KG1 (cell line): Measurements from ENCODE around the gene HK1.
"Not testable (repeated sequence)": the region's sequence is repeated elsewhere in the genome, so short reads cannot be mapped to it uniquely, and the experiment has no call there.

Experiments
- DNase-seq: peaks from one replicate; lab custom pipeline; 2025; lab: John Stamatoyannopoulos, UW

Gene HK1

DNA sequence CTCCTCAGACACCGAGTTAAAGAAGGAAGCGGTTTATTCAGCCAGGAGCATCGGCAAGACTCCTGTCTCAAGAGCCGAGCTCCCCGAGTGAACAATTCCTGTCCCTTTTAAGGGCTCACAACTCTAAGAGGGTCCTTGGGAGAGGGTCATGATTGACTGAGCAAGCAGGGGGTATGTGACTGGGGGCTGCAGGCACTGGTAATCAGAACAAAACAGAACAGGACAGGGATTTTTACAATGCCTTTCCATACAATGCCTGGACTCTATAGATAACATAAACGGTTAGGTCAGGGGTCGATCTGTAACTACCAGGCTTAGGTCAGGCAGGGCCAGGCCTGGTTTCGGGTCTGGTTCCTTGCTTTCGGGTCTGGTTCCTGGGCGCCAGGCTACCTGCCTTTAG, 30.0 kb downstream of the HK1 start:
- not testable (repeated sequence) for DNase-seq

- DNase-seq: no peak
These were observed 33.0 kb downstream of the HK1 start for GRCh38 chr10:69311309-69311708.

DNA sequence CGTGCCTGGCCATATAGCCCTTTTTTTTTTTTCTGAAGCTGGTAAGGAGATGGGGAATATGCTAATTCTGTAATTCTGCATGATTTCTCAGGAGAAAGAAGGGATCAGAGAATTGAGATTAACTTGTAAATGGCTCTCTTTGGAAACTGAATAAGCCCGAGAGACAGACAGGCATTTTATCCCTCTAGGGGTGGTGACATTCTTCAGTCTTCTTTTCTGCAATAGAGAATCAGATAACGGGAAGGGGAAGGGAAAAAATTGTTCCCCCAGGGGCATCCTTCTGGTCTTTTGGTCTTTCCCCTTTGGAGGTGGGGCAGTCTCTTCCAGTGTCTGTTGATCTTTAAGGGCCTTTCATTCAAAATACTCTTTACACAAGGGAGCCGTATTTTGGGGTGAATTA, 34.2 kb downstream of the HK1 start:
- no peak for DNase-seq

- DNase-seq: no peak
These were observed 36.8 kb downstream of the HK1 start for GRCh38 chr10:69315100-69315542.

DNA sequence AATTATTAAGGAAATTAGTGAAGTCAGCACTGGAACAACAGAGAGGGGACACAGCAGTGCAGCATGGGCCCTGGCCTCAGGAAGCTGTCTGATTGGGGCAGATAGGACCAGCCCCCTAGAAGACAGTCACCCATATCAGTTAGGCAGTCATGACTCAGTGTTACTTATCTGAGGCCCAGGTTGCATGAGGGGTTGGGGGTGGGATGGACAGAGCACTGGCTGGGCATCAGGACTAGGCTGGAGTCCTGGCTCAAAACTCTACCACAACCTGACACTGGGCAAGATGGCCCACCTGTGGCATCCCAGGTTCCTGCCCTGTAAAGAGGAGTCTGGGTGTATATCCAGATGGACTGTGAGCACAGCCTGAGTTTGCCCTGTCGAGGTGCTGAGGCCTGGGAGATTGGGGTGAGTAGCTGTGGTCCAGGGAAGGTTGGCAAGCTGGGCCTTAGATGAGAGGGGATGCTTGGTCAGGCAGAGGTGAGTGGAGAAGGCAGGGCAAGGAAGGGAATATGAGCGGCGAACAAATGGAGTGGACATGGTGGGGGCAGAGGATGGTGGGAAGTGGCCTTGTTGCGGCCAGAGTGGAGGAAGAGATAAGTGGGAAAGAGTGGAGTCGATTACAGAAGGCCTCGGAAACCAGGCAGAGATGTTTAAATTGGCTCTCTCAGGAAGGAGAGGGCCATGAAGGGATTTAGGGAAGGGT, 37.5 kb downstream of the HK1 start:
- DNase-seq: no peak

- DNase-seq: no peak
These were observed 38.2 kb downstream of the HK1 start for GRCh38 chr10:69316313-69317059.

DNA sequence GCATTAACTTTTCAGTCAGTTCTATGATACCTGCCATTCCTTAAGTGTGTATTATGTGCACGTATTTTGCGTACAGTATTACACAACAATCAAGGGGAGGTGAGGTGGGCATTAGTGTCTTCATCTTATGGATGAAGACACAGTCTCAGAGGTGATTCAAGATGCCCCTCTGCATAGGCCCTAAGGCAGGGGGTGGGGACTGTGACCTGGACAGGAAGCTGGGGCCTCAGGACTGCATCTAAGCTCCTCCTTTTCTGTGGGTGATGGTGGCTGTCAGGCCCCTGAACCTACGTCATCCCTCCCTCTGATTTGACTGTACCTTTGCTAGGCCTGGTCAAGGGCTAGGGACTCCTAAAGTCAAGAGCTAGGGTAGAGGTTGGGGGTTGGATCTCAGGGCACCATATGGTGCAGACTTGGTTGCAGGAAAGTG, 38.9 kb downstream of the HK1 start:
- no peak for DNase-seq

- no peak for DNase-seq
These were observed 39.4 kb downstream of the HK1 start for GRCh38 chr10:69317626-69318105.

DNA sequence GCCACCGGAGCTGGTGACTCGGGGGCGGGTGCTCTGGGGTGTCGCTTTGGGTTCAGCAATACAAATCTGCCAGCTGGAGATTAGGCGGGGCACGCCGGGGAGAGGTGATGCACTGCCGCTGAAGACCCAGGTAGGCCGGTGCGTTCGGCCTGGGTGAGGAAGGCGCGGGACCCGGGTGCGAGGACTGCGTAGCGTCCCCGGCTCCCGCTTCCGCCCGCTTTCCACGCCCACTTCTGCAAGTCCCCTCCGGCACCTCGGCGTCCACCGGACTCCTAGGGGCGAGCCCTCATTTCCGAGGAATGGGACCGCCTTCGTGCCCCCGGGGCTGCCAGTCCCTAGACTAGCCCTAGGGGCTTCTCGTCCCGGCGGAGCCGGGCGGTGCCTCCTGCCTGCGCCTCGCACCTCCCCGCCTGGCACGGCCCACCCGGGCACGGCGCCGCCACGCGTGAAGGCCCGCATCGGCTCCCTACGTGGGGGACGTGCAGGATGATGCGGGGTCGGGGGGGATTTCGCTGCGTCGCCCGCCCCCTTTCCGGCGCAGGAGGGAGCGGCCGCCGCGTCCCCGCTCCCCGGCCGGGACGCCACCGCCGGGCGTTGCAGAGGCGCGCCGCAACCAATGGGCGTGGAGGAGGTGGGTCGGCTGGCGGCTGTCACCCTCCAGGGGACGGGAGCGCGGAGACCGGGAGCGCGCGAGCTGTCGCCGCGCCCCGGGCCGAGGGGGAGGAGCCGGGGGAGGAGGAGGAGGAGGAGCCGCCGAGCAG, 40.0 kb downstream of the HK1 start:
- peak; percentile 35 for DNase-seq

GRCh38 chr10:69318867-69319727, 40.8 kb downstream of the HK1 start:
- no peak for DNase-seq

- DNase-seq: no peak
These were observed 41.6 kb downstream of the HK1 start for GRCh38 chr10:69319841-69320316.

DNA sequence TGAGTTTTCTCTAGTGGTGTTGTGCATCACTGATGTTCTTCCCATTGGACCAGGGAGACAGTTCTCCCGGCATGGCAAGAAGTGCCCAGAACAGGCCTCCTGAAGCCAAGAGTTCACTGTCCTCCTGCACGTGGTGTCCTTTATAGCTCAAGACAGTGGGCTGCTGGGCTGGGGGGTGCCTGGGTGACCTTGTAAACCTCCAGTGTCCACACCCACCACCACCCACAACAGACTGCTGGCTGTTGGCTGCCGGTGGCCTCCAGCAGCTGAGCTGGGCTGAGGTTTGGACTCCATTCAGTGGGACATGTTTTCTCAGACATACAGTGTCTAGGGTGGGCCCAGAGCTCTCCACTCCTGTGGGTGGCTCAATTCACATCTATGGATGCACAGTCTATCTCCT, 42.2 kb downstream of the HK1 start:
- DNase-seq: no peak

GRCh38 chr10:69321039-69321715, 42.9 kb downstream of the HK1 start:
- DNase-seq: no peak

DNA sequence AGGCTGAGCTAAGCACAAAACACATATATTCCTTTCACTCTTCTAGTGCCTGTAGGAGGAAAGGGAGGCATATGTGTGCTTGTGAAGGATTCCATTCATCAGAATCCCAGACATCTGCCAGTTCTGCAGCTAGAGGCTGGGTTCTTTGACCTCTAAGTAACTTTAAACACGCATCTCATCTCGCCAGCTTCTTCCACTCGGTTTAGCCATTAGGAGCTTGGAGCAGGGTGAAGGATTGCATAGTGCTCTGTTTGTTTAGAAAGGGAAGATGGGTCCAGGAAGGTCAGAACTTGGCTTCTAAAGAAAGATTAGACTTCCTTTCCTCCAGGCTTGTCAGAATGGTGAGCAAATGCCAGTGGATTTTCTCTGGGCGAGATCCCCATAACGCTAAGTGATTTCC, 43.6 kb downstream of the HK1 start:
- DNase-seq: no peak

- DNase-seq: not testable (repeated sequence)
These were observed 44.0 kb downstream of the HK1 start for GRCh38 chr10:69322346-69322745.

DNA sequence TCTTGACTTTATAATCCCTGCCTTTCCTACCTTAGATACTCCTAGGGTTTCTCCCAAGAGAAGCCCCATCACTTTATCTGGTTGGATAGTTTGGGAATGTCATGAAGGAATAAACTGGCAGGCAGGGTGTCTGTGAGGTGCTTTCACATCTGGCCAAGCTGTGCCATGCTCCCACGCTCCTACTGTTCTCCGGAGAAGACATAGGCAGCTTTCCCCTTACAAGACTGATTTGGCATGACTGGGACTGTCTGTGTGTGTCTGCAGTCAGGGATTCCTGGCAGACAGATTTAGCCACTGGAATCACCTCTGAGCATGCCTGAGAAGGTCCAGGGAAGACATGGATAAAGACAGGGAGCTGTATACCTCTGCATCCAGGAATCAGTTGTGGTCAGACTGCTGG, 45.3 kb downstream of the HK1 start:
- no peak for DNase-seq

DNA sequence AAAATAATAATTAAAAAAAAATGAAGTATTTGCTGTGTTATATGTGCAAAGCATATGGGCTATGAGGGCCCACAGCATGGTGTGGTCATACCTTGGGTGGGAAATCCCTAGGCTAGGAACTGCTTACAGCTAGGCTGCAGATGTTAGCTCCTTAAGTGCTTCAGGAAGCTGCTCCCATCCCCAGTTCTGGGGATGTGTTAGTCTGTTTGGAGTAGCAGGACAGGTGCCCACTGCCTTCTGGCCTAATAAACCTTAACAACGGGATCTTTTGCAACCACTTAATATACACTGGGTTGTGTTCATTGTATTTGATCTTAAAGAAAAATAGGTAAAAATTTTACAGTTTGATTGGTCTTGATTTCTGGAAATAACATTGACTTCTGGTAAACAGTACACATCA, 46.3 kb downstream of the HK1 start:
- DNase-seq: no peak

- not testable (repeated sequence) for DNase-seq
These were observed 47.6 kb downstream of the HK1 start for GRCh38 chr10:69325637-69326523.

DNA sequence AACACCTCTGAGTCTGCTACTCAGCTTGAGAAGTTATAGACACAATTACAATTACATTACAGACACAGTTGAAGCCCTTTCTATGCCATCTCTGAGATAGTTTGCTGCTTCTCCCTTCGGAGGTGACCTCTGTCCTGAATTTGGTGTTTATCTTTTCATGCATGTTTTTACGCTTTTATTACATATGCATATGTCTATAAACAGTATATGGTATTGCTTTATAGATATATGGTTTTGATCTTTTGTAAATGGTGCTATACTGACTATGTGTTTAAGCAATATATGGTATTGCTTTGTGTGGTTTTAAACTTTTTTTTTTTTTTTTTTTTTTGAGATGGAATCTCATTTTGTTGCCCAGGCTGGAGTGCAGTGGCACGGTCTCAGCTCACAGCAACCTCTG, 48.4 kb downstream of the HK1 start:
- no peak for DNase-seq
